LNCaP clone FGC (cell line): Measurements from ENCODE around the gene ZSCAN5A.
"Not testable (repeated sequence)": the region's sequence is repeated elsewhere in the genome, so short reads cannot be mapped to it uniquely, and the experiment has no call there.

Source experiments
- DNase-seq: peaks from one replicate; pipeline ENCODE4 v3.0.0-alpha.2; 2011; ENCODE audit warnings: low read depth
- H3K4me3 ChIP-seq: 2 replicates; pipeline ENCODE4 v1.5.1; 2011; ENCODE audit warnings: mild to moderate bottlenecking, low read depth, low read length, control low read depth
- CTCF ChIP-seq: IDR thresholded peaks from 2 replicates; pipeline ENCODE4 v1.5.1; 2012; ENCODE audit warnings: mild to moderate bottlenecking; ENCODE audit not compliant: control insufficient read depth, insufficient read depth; ENCODE audit errors: extremely low read depth

The ZSCAN5A gene

GRCh38 chr19:56189785-56190184 is 124.9 kb downstream of the ZSCAN5A start:
- DNase-seq, result no peak
- H3K4me3 ChIP-seq, result no peak overlapping the region
- no peak for TF ChIP-seq CTCF

GRCh38 chr19:56177564-56178243 is 136.9 kb downstream of the ZSCAN5A start:
- TF ChIP-seq CTCF, result no peak
- H3K4me3 ChIP-seq, result no peak overlapping the region
- no peak for DNase-seq

GRCh38 chr19:56176881-56177280 is 137.8 kb downstream of the ZSCAN5A start:
- no peak for DNase-seq
- TF ChIP-seq CTCF, result no peak
- H3K4me3 ChIP-seq, result no peak overlapping the region

- not testable (repeated sequence) for H3K4me3 ChIP-seq, DNase-seq
Measured at GRCh38 chr19:56176310-56176709, 138.3 kb downstream of the ZSCAN5A start.

- DNase-seq, H3K4me3 ChIP-seq: not testable (repeated sequence)
Measured at GRCh38 chr19:56175861-56176307, 138.8 kb downstream of the ZSCAN5A start, which contains the start of gene GALP. TSS of gene GALP (plus strand) at chr19:56176008. CDS start at chr19:56177109, 1,101 bp downstream.

GRCh38 chr19:56174550-56174949 is 140.1 kb downstream of the ZSCAN5A start:
- no peak for TF ChIP-seq CTCF
- no peak for DNase-seq
- H3K4me3 ChIP-seq, result no peak overlapping the region

GRCh38 chr19:56174086-56174485 is 140.6 kb downstream of the ZSCAN5A start:
- H3K4me3 ChIP-seq, result no peak overlapping the region
- no peak for TF ChIP-seq CTCF
- no peak for DNase-seq
